SU-DHL-6 (cell line): ENCODE measurements around the gene PHKB.

Experiments
- H2AFZ ChIP-seq: fragments of 200-600 bp; sonication (generic); 2 replicates; pipeline ENCODE4 v1.6.1; 2014; ENCODE audit warnings: low read depth, mild to moderate bottlenecking, moderate library complexity, mixed read lengths, antibody characterized with exemption, low read length; ENCODE audit not compliant: severe bottlenecking
- H3F3A ChIP-seq: fragments of 200-600 bp; shearing (Covaris generic); 2 replicates; pipeline ENCODE4 v1.6.0; 2016; ENCODE audit warnings: antibody characterized with exemption, mild to moderate bottlenecking; ENCODE audit not compliant: insufficient read depth
- H3K27ac ChIP-seq: fragments of 200-600 bp; sonication (generic); 2 replicates; pipeline ENCODE4 v1.5.1; 2016; ENCODE audit warnings: low read depth, mild to moderate bottlenecking, low read length, moderate library complexity, mixed read lengths
- H3K27me3 ChIP-seq: fragments of 200-600 bp; sonication (generic), shearing (Covaris generic); 2 replicates; pipeline ENCODE4 v1.6.0; 2014; ENCODE audit warnings: mild to moderate bottlenecking, low read length
- H3K36me3 ChIP-seq: fragments of 200-600 bp; sonication (generic); 2 replicates; pipeline ENCODE4 v1.6.1; 2014; ENCODE audit warnings: mild to moderate bottlenecking, low read length, mixed read lengths
- H3K4me2 ChIP-seq: fragments of 300-600, 200-600 bp; shearing (Covaris generic), sonication (generic); 2 replicates; pipeline ENCODE4 v1.6.0; 2014; ENCODE audit warnings: low read length, low read depth, mild to moderate bottlenecking; ENCODE audit not compliant: poor library complexity, severe bottlenecking
- H3K4me3 ChIP-seq: fragments of 200-600 bp; sonication (generic); 2 replicates; pipeline ENCODE4 v1.5.1; 2014; ENCODE audit warnings: antibody characterized with exemption, low read length, mild to moderate bottlenecking, mixed read lengths; ENCODE audit not compliant: insufficient read depth, poor library complexity, severe bottlenecking
- H3K79me2 ChIP-seq: fragments of 200-600 bp; sonication (generic); 2 replicates; pipeline ENCODE4 v1.6.1; 2014; ENCODE audit warnings: mild to moderate bottlenecking, low read length, moderate library complexity; ENCODE audit not compliant: insufficient read depth
- H3K9ac ChIP-seq: fragments of 200-600 bp; sonication (generic); 2 replicates; pipeline ENCODE4 v1.7.0; 2014; ENCODE audit warnings: mild to moderate bottlenecking, low read length
- H3K9me2 ChIP-seq: fragments of 200-600 bp; sonication (generic); replicated peaks from 2 replicates; pipeline ENCODE4 v1.6.1; 2014; ENCODE audit warnings: low read length; ENCODE audit not compliant: insufficient read depth
- H3K9me3 ChIP-seq: fragments of 200-600 bp; sonication (generic); 2 replicates; pipeline ENCODE4 v1.6.1; 2014; ENCODE audit warnings: low read length, mixed read lengths; ENCODE audit not compliant: insufficient read depth
- H4K20me1 ChIP-seq: fragments of 200-600 bp; sonication (generic); 2 replicates; pipeline ENCODE4 v1.6.1; 2014; ENCODE audit warnings: low read depth, mild to moderate bottlenecking, antibody characterized with exemption, low read length, moderate library complexity, mixed read lengths
- EZH2phosphoT487 ChIP-seq: fragments of 200-600 bp; sonication (generic), shearing (Covaris generic); conservative IDR thresholded peaks from 2 replicates; pipeline ENCODE4 v1.6.1; 2018; ENCODE audit warnings: mild to moderate bottlenecking, antibody characterized with exemption, low read length, moderate library complexity, mixed read lengths
- TF ChIP-seq, protein P1 (sequence below): fragments of 200-600 bp; sonication (generic); IDR thresholded peaks from one replicate; pipeline ENCODE4 v1.5.1; 2017; ENCODE audit warnings: antibody characterized with exemption, mild to moderate bottlenecking, low read length, moderate library complexity; ENCODE audit not compliant: insufficient read depth, poor library complexity, severe bottlenecking

PHKB gene

DNA sequence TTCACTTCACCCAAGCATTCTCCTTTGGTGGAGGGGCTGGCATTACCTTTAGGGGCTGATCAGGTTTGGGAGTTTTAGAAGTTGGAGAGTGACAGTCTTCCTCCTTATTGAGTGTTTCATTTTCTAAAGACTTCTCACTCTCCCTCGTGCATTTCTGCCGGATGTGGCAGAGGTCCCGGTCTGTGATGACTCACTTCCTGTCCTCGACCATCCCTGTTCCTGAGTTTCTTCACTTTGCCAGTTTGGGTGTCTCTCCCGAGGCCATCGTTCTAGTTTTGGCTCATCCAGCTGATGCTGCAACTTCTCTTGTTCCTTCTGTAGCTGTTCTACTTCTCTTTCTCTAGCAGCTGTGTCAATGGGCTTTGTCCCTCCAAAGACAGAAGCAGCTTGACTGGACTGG lies 104.3 kb downstream of the PHKB start:
- Histone ChIP-seq H3K4me3 (no peak overlapping the region), H3K9me2 (no peaks in the 10 kb centered on the region), H3K9ac (no peak overlapping the region), H3K27ac (no peak overlapping the region), H3K27me3 (no peaks in the 10 kb centered on the region), H3K9me3 (no peaks in the 10 kb centered on the region), H3K79me2 (no peaks in the 10 kb centered on the region), H2AFZ (no peak overlapping the region), H3F3A (no peaks in the 10 kb centered on the region), H4K20me1 (no peaks in the 10 kb centered on the region), H3K4me2 (no peak overlapping the region), H3K36me3 (no peaks in the 10 kb centered on the region)
- no peak for TF ChIP-seq EZH2phosphoT487
- TF ChIP-seq, protein P1, sequence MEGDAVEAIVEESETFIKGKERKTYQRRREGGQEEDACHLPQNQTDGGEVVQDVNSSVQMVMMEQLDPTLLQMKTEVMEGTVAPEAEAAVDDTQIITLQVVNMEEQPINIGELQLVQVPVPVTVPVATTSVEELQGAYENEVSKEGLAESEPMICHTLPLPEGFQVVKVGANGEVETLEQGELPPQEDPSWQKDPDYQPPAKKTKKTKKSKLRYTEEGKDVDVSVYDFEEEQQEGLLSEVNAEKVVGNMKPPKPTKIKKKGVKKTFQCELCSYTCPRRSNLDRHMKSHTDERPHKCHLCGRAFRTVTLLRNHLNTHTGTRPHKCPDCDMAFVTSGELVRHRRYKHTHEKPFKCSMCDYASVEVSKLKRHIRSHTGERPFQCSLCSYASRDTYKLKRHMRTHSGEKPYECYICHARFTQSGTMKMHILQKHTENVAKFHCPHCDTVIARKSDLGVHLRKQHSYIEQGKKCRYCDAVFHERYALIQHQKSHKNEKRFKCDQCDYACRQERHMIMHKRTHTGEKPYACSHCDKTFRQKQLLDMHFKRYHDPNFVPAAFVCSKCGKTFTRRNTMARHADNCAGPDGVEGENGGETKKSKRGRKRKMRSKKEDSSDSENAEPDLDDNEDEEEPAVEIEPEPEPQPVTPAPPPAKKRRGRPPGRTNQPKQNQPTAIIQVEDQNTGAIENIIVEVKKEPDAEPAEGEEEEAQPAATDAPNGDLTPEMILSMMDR, result no peak

DNA sequence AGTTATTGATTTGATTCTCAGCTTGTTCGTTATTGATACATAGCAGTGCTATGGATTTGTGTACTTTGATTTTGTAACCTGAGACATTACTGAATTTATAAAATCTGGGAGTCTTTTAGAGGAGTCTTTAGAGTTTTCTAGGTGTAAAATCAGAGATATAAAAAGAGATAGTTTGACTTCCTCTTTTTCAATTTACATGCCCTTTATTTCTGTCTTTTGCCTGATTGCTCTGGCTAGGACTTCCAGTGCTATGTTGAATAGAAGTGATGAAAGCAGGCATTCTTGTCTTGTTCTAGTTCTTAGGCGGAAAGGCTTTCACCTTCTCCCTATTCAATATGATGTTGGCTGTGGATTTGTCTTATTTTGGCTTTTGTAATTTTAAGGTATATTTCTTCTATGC lies 106.2 kb downstream of the PHKB start:
- TF ChIP-seq, protein P1, result no peak
- TF ChIP-seq EZH2phosphoT487, result no peak
- H3K9me2 ChIP-seq, result no peaks in the 10 kb centered on the region
- no peaks in the 10 kb centered on the region for H4K20me1 ChIP-seq
- no peak overlapping the region for H3K4me2 ChIP-seq
- H3F3A ChIP-seq, result no peaks in the 10 kb centered on the region
- no peak overlapping the region for H3K27ac ChIP-seq
- H3K79me2 ChIP-seq, result no peaks in the 10 kb centered on the region
- H3K9me3 ChIP-seq, result no peaks in the 10 kb centered on the region
- no peak overlapping the region for H2AFZ ChIP-seq
- H3K27me3 ChIP-seq, result no peaks in the 10 kb centered on the region
- H3K9ac ChIP-seq, result no peak overlapping the region
- H3K36me3 ChIP-seq, result no peaks in the 10 kb centered on the region
- no peak overlapping the region for H3K4me3 ChIP-seq

DNA sequence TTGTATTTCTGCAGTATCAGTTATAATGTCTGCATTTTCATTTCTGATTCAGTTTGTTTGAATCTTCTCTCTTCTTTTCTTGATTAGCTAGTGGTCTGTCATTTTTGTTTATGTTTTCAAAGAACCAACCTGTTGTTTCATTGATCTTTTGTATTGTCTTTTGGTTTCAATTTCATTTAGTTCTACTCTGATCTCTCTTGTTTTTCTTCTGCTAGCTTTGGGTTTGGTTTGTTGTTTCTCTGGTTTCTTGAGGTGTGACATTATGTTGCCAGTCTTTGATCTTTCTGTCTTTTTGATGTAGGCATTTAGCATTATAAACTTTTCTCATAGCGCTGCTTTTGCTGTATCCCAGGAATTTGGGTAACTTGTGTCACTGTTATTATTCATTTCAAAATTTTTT lies 107.2 kb downstream of the PHKB start:
- Histone ChIP-seq H4K20me1 (no peaks in the 10 kb centered on the region), H3F3A (no peaks in the 10 kb centered on the region), H3K27me3 (no peaks in the 10 kb centered on the region), H3K79me2 (no peaks in the 10 kb centered on the region), H3K9me3 (no peaks in the 10 kb centered on the region), H3K9me2 (no peaks in the 10 kb centered on the region), H3K4me3 (no peak overlapping the region), H2AFZ (no peak overlapping the region), H3K36me3 (no peaks in the 10 kb centered on the region), H3K9ac (no peak overlapping the region), H3K4me2 (no peak overlapping the region), H3K27ac (no peak overlapping the region)
- TF ChIP-seq, protein P1, result no peak
- TF ChIP-seq EZH2phosphoT487, result no peak
